HG02884 (cell line): ENCODE results near the gene PLCL2.

Source experiments
- ATAC-seq: cut with Tn5 transposase; IDR thresholded peaks from one replicate; pipeline ENCODE4 v1.9.1; 2021; ENCODE audit warnings: mild to moderate bottlenecking, moderate library complexity; ENCODE audit not compliant: unreplicated experiment

Gene PLCL2

GRCh38 chr3:17003457-17003856 is 118.7 kb downstream of the PLCL2 start:
- ATAC-seq, result no peak

GRCh38 chr3:17006132-17006852 is 121.5 kb downstream of the PLCL2 start:
- no peak for ATAC-seq

- no peak for ATAC-seq
Measured at GRCh38 chr3:17007284-17007683, 122.5 kb downstream of the PLCL2 start.

GRCh38 chr3:17009826-17010225 is 125.1 kb downstream of the PLCL2 start:
- no peak for ATAC-seq

- no peak for ATAC-seq
Measured at GRCh38 chr3:17011728-17012338, 127.1 kb downstream of the PLCL2 start.

GRCh38 chr3:17013050-17013449 is 128.3 kb downstream of the PLCL2 start:
- ATAC-seq, result no peak

- peak; percentile 84 for ATAC-seq
Measured at GRCh38 chr3:17013571-17013970, 128.8 kb downstream of the PLCL2 start.

GRCh38 chr3:17014284-17014683 is 129.5 kb downstream of the PLCL2 start:
- ATAC-seq, result no peak

GRCh38 chr3:17014709-17015108 is 130.0 kb downstream of the PLCL2 start:
- ATAC-seq, result no peak

GRCh38 chr3:17021614-17022013 is 136.9 kb downstream of the PLCL2 start:
- ATAC-seq, result no peak

GRCh38 chr3:17023006-17023664 is 138.4 kb downstream of the PLCL2 start:
- ATAC-seq, result peak; percentile 93

- ATAC-seq, result no peak
Measured at GRCh38 chr3:17025594-17026139, 140.9 kb downstream of the PLCL2 start.

GRCh38 chr3:17027318-17027717 is 142.6 kb downstream of the PLCL2 start:
- no peak for ATAC-seq

GRCh38 chr3:17028363-17028762 is 143.6 kb downstream of the PLCL2 start:
- ATAC-seq, result no peak

- no peak for ATAC-seq
Measured at GRCh38 chr3:17030438-17030837, 145.7 kb downstream of the PLCL2 start.

- ATAC-seq, result no peak
Measured at GRCh38 chr3:17030956-17031652, 146.3 kb downstream of the PLCL2 start.

GRCh38 chr3:17032407-17033034 is 147.8 kb downstream of the PLCL2 start:
- no peak for ATAC-seq

- ATAC-seq, result no peak
Measured at GRCh38 chr3:17033516-17034168, 148.9 kb downstream of the PLCL2 start.

GRCh38 chr3:17035033-17035432 is 150.3 kb downstream of the PLCL2 start:
- ATAC-seq, result no peak

GRCh38 chr3:17035966-17036365 is 151.2 kb downstream of the PLCL2 start:
- no peak for ATAC-seq
